Endothelial cell of umbilical vein (primary cell): Measurements from ENCODE around the gene CTTN.

Source experiments
- EZH2 ChIP-seq: IDR thresholded peaks from 2 replicates; pipeline ENCODE4 v1.6.1; 2012; ENCODE audit warnings: borderline replicate concordance, low read depth, mild to moderate bottlenecking, moderate library complexity, low read length, inconsistent platforms; ENCODE audit not compliant: severe bottlenecking
- FOS ChIP-seq: IDR thresholded peaks from 2 replicates; pipeline ENCODE4 v1.6.1; 2011; ENCODE audit warnings: mild to moderate bottlenecking, low read length, moderate library complexity, borderline replicate concordance; ENCODE audit not compliant: insufficient read depth
- GATA2 ChIP-seq: IDR thresholded peaks from 2 replicates; pipeline ENCODE4 v1.7.0; 2011; ENCODE audit warnings: low read depth, mild to moderate bottlenecking, moderate library complexity, mixed read lengths, low read length; ENCODE audit not compliant: insufficient read length, insufficient read depth
- JUN ChIP-seq: IDR thresholded peaks from 2 replicates; pipeline ENCODE4 v1.6.1; 2011; ENCODE audit warnings: borderline replicate concordance, low read depth; ENCODE audit not compliant: insufficient read length, insufficient read depth
- MYC ChIP-seq: IDR thresholded peaks from one replicate; pipeline ENCODE4 v1.6.1; 2011; ENCODE audit warnings: mild to moderate bottlenecking, low read depth, low read length
- POLR2A ChIP-seq: IDR thresholded peaks from 2 replicates; pipeline ENCODE4 v1.6.1; 2012; ENCODE audit warnings: low read depth, mild to moderate bottlenecking, control low read depth, low read length
- POLR2AphosphoS5 ChIP-seq: IDR thresholded peaks from 2 replicates; pipeline ENCODE4 v1.6.1; 2012; ENCODE audit warnings: low read depth, mild to moderate bottlenecking, control low read depth, low read length, moderate library complexity; ENCODE audit not compliant: insufficient read depth
- TF ChIP-seq, protein P1 (sequence below): IDR thresholded peaks from 2 replicates; pipeline ENCODE4 v1.6.1; 2011; ENCODE audit not compliant: insufficient read depth, insufficient read length
- TF ChIP-seq, protein P2 (sequence below), 2 donors: IDR thresholded peaks; 1 replicate in 1 of 2; 2 replicates in 1 of 2; pipeline ENCODE4 v1.5.1; 2011; ENCODE audit warnings: low read length in 2 of 2, mild to moderate bottlenecking in 2 of 2, moderate library complexity in 2 of 2, control low read depth in 1 of 2, inconsistent platforms in 1 of 2, low read depth in 1 of 2; ENCODE audit not compliant: insufficient read depth in 1 of 2; ENCODE audit errors: extremely low read depth in 1 of 2

DNA sequence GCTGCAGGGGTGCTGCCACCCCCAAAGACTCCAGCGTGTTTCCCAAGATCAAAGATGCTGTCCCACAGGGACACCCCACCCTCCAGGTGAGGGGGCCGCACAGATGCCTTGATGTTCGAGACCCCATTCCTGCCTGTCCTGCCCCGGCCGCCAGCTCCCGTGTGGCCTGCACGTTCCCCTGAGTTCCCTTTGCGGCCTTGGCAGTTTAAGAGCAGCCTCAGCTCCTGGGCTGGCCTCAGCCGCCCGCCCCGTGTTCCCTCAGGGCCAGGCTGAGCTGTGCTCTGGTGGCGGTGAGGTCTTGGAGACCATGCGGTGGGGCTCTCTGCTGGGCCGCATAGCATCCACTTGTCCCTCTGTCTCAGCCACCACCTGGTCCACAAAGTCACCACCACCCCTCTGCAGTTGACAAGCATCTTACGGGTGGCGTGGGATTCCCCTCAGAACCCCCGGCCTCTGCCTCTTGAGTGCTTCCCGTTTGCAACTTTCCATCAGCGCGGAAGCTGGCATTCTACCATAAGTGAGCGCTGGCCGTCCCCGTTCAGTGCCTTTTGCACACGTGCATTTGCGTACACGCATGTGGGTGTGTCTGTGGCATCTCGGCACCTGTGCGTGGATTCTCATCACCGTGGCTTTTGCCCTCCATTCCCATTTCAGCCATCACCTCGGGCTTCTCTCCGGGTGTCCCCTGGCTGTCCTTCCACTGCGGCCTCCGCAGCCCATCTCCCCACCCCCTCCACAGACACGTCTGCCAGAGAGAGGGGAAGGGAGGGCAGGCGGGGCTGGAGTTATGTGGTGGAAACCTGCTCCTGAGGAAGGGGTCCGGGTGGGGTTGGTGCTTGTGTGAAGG lies 35.9 kb downstream of the CTTN start:
- TF ChIP-seq, protein P1, sequence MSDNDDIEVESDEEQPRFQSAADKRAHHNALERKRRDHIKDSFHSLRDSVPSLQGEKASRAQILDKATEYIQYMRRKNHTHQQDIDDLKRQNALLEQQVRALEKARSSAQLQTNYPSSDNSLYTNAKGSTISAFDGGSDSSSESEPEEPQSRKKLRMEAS: no peak
- TF ChIP-seq EZH2 (no peak), GATA2 (no peak), POLR2AphosphoS5 (no peak), POLR2A (no peak), MYC (no peak), JUN (no peak), FOS (no peak)
- TF ChIP-seq, protein P2, sequence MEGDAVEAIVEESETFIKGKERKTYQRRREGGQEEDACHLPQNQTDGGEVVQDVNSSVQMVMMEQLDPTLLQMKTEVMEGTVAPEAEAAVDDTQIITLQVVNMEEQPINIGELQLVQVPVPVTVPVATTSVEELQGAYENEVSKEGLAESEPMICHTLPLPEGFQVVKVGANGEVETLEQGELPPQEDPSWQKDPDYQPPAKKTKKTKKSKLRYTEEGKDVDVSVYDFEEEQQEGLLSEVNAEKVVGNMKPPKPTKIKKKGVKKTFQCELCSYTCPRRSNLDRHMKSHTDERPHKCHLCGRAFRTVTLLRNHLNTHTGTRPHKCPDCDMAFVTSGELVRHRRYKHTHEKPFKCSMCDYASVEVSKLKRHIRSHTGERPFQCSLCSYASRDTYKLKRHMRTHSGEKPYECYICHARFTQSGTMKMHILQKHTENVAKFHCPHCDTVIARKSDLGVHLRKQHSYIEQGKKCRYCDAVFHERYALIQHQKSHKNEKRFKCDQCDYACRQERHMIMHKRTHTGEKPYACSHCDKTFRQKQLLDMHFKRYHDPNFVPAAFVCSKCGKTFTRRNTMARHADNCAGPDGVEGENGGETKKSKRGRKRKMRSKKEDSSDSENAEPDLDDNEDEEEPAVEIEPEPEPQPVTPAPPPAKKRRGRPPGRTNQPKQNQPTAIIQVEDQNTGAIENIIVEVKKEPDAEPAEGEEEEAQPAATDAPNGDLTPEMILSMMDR (IDR thresholded peaks at IDR 0.05; ENCODE audit: extremely low read depth in 1 of 2, insufficient read depth in 1 of 2, low read depth in 1 of 2, low read length in 2 of 2): no peak
